H54 (cell line): ENCODE results near the gene CSTB.

Source experiments
- DNase-seq: peaks from one replicate; pipeline ENCODE4 v3.0.0; 2011; ENCODE audit warnings: low spot score, mixed read lengths; ENCODE audit not compliant: insufficient read length
- FAIRE-seq: peaks from 3 replicates; lab custom pipeline; 2011; peaks lifted over from hg19 to GRCh38; lab: Jason Lieb, UNC
- POLR2A ChIP-seq: IDR thresholded peaks from 2 replicates; pipeline ENCODE4 v1.6.1; 2011; ENCODE audit warnings: low read depth, mild to moderate bottlenecking, low read length

CSTB gene

DNA sequence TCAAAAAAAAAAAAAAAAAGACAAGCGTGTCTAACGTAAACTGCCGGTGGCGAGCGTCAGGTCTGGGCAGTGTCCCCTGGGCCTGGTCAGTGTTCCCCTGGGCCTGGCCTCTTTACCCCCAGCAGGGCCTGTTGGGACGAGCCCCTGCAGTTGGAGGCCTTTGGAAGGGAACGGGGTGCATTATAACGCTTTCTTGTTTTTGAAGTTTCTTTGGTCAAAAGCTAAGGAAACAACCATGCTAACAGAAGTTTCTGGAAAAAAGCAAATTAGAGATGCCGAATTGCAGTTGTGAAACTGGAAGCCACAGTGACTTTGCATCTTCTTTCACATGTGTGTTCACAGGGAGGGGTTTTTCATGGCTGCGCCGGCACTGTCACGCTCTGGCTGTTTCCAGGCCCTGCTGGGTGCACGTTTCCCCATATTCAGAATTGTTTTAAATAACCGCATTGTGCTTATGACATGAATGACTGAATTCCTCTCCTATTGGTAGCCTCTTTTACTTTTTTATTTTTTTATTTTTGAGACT, 29.2 kb upstream of the CSTB start:
- DNase-seq: no peak
- TF ChIP-seq POLR2A: no peak
- FAIRE-seq: no peak

DNA sequence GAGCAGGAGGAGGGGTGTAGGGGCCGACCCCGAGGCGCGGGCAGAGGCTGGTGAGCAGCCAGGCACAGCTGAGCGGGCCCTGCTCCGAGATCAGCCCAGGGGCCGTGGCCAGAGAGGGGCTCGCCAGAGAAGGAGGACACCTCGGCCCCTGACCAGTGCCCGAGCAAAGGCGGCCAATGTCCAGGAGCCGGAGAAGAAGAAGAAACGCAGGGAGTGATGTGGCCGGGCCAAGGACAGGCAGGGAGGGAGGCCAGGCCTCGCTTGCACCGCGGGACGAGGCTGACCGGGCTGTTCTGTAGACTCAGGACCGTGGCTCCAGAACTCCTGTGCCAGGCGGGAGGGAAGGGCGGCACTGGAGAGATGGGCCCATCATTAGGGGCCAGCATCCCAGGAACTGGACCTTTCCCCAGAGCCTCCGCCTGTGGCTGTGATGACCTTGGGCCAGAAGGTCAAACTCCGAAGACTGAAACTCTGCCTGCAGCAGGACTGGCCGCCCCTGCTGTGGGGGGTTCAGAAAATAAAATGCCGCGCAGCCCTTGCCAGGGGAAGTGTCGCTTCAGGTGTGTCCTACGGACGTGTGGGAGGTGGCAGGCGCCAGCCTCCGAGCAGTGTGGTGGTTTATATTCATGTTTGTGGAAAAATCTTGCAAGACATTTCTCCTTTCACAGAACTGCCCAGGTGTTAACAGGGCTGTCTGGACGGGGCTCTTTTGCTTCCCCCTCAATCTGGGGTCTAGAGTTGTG, 27.6 kb upstream of the CSTB start:
- no peak for FAIRE-seq
- TF ChIP-seq POLR2A: no peak
- DNase-seq: no peak

DNA sequence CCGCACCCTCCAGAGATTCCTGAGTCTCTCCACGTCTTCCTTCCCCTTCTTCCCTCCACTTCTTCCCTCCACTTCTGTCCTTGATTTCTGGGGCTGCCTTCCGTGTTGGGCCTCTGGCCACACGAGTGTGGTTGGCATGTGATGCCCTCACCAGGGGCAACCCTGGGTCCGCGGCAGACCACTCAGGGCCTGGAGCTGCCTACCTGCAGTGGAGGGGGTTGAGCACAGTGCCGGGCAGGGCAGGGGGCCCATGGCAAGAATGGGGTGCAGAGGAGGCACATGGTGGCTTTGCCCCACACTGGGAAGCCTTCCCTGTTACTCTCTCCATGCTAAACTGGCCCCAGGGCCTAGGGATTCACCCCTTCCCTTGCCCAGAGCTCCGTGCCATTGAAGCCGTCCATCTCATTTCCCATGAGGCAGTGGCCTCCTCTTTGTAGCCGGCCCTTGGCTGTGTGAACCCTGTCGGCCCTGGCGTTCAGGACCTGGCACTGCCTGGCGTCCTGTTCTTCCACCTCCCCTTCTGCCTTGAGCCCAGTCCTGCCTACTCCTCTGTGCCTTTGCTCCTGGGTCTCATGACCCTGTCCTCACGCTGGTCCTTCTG, 26.7 kb upstream of the CSTB start:
- FAIRE-seq: no peak
- DNase-seq: no peak
- TF ChIP-seq POLR2A: no peak

DNA sequence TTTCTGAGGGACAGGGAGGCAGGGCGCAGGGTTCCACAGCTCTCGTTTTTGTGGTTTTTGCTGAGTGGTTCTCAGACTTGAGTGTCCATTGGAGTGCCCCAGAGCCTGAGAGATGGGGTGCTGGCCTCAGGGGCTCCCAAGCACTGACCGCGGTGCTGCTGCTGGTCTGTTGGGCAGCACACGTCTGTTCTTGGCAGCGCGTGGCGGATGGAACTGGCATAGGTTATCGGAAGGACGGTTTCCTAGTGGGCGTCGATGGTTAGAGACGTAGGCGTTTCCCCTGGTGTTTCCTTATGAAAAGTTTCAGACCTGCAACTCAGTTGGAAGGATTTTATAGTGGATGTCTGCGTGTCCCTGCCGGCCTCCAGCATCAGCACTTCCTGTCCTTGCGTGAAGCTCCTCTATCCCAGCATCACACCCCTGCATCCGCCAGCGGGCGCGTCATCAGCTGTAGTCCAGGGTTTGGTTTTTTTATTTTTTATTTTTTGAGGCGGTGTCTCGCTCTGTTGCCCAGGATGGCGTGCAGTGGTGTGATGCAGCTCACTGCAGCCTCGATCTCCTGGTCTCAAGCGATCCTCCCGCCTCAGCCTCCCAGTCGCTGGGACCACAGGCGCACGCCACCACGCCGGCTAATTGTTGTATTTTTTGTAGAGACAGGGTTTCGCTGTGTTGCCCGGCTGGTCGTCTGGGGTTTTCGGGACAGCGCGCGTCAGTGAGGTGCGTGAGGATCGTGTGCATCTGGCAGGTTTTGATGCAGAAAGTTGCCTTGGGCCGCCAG, 25.1 kb upstream of the CSTB start:
- DNase-seq (no peak), FAIRE-seq (no peak)
- no peak for TF ChIP-seq POLR2A

DNA sequence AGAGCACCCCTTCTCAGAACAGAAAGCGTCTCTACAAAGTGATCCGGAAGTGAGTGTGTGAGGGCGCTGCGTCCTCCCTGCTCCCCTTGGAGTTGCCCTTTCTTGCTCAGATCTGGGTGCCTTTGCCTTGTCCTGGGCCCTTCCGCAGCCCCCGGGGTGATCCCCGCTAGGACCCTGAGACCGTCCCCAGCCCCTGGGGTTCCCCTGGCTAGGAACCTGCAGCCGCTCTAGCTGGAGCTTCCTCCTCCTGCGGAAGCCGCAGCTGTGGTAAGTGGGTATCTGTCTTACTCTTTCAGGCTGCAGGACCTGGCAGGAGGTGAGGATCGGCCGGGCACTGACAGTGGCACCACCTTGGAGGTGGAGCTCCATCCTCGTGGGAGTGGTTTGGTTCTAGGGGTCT, 24.5 kb upstream of the CSTB start:
- no peak for DNase-seq
- no peak for FAIRE-seq
- TF ChIP-seq POLR2A: no peak

DNA sequence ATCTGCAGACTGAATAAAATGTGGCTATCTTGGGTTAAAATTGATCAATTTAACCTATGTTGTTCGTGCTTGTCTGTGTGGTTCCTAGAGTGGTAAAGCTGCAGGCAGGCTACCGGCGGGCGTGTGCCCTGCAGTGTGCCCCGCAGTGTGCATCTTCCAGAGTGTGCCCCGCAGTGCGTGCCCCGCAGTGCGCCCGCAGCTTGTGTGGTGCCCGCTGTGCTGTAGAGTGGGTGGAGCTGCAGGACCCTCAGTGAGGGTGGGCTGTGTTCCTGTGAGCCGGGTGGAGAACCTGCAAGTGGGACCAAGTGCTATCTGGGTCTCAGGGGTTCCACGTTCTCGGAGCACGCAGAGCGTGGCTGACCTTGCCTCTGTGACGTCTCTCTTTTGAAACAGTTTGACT, 24.0 kb upstream of the CSTB start:
- DNase-seq: no peak
- no peak for FAIRE-seq
- no peak for TF ChIP-seq POLR2A

DNA sequence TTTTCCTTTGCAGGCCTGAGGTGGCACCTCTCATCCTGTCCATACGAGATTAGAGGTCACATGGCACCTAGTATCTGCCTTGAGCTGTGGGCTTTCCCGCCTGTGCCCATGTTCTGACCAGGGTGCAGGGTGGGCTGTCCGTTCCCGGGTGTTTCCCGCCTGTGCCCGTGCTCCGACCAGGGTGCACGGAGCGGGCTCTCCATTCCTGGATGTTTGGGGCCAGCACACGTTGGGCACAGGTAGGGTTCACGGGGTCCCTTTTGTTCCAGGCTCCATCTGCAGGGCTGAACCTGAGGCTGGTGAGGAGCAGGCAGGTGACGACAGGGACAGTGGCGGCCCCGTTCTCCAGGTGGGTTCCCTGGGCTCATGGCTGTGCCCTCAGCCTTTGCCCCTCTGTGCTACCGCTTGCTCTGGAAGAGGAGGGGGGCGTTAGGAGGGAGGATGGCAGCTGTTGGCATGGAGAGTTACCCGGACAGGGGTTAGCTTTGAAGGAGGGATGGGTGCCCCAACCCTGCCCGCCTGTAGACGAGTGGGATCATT, 23.3 kb upstream of the CSTB start:
- TF ChIP-seq POLR2A: no peak
- DNase-seq (no peak), FAIRE-seq (no peak)

DNA sequence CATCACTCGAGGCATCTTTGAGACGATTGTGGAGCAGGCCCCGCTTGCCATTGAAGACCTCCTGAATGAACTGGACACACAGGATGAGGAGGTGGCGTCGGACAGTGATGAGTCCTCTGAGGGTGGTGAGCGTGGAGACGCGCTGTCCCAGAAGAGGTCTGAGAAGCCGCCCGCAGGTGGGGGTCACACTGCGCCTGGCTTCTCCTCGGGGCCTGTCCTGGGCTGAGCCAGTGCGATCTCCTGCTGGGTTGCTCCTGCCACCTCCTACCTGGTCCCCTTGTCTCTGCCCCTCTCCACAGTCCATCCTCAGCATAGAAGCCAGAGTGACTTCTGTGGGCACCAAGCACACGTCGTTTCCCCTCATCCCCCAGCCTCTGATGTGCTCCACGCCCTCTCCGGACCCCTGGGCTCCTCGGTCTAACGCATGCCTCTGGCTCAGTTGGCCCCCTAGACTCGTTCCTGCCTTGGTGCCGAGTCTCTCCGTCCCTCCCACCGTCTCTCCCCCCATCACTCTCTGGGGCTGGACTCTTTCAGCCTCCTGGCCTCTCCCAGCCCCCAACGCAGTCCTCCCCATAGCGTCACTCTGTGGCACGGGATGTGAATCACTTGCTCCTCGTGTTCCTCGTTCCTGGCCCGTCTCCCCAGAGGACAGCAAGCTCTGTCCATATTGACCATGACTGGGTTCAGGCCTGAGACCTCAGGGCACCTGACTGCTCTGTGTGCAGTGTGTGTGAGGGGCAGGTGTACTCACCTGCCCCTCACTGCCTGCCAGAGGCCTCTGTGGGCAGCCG, 22.0 kb upstream of the CSTB start:
- TF ChIP-seq POLR2A: no peak
- DNase-seq (no peak), FAIRE-seq (no peak)

DNA sequence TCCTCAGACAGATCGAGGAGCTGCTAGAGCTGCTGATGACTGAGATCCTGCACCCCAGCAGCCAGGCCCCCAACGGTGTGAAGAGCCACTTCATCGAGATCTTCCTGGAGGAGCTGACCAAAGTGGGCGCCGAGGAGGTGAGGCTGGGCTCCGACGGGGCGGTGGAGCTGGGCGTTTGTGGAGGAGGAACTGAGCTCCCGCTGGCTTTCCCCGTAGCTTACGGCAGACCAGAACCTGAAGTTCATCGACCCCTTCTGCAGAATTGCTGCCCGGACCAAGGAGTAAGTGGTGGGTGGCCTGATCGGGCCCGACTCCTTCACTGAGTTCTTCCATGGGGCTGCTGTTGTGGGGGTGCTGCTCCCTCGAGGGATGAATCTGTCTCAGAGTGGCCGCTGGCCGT, 21.3 kb upstream of the CSTB start:
- no peak for DNase-seq
- no peak for TF ChIP-seq POLR2A
- no peak for FAIRE-seq

DNA sequence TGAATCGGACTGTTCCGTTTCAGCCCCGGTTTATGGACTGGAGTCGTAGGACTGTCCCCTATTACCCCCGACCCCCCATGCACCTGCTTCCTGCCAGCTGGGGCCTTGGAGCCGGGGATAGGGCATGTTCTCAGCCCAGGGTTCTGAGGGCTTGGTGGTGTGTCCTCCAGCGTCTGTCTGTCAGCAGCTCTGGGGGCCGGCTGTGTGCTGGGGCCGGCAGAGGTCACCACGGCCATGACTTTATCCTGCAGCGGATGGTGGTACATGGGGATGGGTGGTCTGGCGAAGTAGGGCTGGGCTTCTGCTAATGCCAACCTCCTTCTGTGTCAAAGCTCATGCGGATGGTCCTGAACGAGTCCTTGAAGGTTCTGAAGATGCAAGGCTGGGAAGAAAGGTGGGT, 18.7 kb upstream of the CSTB start:
- TF ChIP-seq POLR2A: no peak
- DNase-seq (no peak), FAIRE-seq (no peak)

DNA sequence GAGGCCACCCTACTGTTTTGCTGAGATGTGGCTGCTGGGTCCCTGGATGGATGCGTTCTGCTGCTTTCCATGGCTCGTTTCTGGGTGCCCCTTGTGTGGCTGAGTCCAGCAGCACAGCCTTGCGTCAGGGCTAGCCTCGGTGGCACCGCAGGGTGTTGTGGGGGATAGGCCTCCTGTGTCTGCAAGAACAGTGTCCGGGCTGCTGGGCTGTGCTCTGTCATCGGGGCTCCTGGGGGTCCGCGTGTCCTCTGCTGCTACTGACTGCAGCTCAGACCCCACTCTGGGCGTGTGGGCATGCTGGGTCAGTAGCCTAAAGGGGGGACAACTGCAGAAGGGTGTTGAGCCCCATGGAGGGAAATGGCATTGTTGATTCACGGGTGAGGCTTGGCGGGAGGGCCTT, 18.2 kb upstream of the CSTB start:
- no peak for FAIRE-seq
- DNase-seq: no peak
- TF ChIP-seq POLR2A: no peak

DNA sequence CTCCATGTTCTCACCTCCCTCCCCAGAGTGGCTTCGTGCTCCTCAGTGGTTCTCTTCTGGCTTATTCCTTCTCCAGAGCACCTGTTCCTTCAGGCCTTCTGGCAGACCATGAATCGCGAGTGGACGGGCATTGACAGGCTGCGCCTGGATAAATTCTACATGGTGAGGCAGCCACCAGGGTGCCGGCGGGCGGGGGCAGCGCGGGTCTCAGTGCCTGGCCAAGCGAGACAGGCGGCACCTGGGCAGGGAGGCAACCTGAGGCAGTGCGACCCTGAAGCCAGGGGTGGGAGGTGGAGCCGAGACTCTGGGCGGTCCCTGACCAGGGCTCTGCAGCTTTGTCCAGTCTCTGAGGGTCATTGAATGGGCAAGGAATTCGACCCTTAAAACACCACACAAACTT, 17.1 kb upstream of the CSTB start:
- no peak for FAIRE-seq
- no peak for TF ChIP-seq POLR2A
- no peak for DNase-seq

DNA sequence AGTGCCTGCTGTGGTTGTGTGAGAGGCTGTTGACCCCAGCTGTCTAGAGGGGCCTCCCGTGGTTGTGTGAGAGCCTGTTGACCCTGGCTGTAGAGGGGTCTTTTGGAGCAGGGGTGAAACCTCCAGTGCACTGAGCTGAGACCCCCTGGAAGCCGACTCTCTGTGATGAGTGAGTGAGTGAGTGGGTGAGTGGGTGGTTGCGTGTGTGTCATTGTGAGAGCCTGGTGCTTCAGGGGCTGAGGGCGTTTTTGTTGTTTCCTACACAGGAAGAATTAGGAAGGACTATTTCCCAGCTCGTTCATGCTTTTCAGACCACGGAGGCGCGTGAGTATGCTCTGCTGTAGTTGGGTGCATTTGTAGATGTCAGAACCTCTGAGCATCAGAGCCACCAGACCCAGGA, 16.3 kb upstream of the CSTB start:
- FAIRE-seq: no peak
- TF ChIP-seq POLR2A: no peak
- no peak for DNase-seq

DNA sequence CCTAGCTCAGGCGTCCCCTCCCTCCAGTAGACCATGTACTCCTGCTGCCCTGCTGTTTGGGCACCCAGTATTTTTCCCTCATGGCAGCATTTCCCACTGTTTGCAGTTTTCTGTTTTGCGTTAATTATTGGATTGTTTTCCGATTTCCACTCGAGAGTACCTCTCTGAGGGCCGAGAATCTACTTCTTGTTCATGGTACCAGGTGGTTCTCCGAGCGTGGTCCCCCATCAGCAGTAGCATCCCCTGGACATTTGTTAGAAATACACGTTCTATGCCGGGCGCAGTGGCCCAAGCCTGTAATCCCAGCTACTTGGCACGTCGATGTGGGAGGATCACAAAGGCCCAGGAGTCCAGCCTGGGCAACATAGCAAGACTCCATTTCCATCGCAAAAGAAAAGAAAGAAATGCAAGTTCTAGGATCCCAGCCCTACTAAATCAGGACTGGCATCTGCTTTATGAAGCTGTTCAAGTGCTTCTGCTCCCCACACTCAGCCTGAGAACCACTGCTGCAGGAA, 14.0 kb upstream of the CSTB start:
- no peak for FAIRE-seq
- DNase-seq: no peak
- no peak for TF ChIP-seq POLR2A
